ENCODE results near the gene DHCR7. TPM values are rescaled to one million over a fixed set of nuclear protein-coding genes. Genes with fewer than 3 reads are reported as not detected.

DHCR7 gene
- total and polyA plus RNA-seq, 3 experiments from 2014 or later = 19.6 to 42.8 (median 41.5) TPM

DNA sequence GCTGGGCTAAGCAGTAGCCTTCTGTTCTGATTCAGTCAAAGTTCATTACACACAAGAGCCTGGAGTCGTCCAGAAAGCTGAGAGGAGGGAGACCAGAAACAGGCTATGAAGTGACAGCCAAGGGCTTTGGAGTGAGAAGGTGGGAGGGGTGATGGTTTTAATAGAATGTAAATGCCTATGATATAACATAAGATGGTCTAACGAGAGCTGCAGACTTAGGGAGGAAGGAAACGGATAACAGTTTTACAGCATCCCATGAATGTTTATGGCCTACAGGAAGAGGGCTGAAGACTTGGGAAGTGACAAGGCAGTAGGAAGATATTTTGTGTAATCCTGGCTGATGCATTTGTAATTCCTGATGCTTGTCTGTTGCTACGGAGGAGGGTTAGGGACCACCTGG is 62.0 kb downstream of the DHCR7 start:
- Mint-ChIP-seq H3K36me3 (no peaks in the 10 kb centered on the region), H3K27me3 (peaks cover 10 to 17% of the 10 kb centered on the region in 2 donors), H3K4me1 (peaks cover 5 to 7% (median 5%) of the 10 kb centered on the region in 3 donors), H3K9me3 (peaks cover 0 to 2% (median 0%) of the 10 kb centered on the region in 5 donors), H3K27ac (no peak overlapping the region), H3K4me3 (no peak overlapping the region)
- ChIA-PET CTCF (no interaction called here), POLR2A (no interaction called here)
- H3K36me3 ChIP-seq (ENCODE audit: insufficient read depth, low read length) = no peaks in the 10 kb centered on the region
- H3K9me3 ChIP-seq (ENCODE audit: low read length) = no peaks in the 10 kb centered on the region
- no peaks in the 10 kb centered on the region for H3K4me1 ChIP-seq (ENCODE audit: insufficient read depth, low read length)
- H3K27me3 ChIP-seq (ENCODE audit: insufficient read depth, low read length, poor library complexity, severe bottlenecking) = no peaks in the 10 kb centered on the region
- no peak overlapping the region for H3K4me3 ChIP-seq (ENCODE audit: low read length)
- H3K27ac ChIP-seq (ENCODE audit: low read depth, low read length) = no peak overlapping the region
- DNase-seq = no peak

DNA sequence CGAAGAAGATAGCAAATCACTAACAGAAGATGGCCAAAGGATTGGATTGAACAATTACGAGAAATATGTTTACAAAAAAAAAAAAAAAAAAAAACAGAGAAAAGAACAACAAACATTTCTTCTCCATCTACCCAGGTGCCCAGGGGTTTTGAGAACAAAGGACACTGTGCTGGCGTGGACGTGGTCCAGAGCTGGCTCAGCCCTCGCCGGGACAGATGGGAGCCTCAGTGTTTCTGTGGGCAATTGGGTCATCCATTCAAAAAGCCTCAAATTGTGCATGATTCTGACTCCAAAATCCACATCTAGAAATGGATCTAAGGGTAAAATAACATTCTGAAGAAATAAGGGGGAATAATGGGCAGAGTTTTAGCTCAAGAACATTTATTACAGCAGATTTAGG is 63.1 kb downstream of the DHCR7 start:
- DNase-seq = no peak
- H3K27ac ChIP-seq (ENCODE audit: low read depth, low read length) = no peak overlapping the region
- ChIA-PET CTCF (no interaction called here), POLR2A (no interaction called here)
- no peak overlapping the region for H3K4me3 ChIP-seq (ENCODE audit: low read length)
- Mint-ChIP-seq H3K4me3 (no peak overlapping the region), H3K27ac (no peak overlapping the region), H3K9me3 (peaks cover 0 to 2% (median 0%) of the 10 kb centered on the region in 5 donors), H3K4me1 (peaks cover 5 to 7% (median 5%) of the 10 kb centered on the region in 3 donors), H3K36me3 (no peaks in the 10 kb centered on the region), H3K27me3 (peaks cover 7 to 20% of the 10 kb centered on the region in 2 donors)
- H3K4me1 ChIP-seq (ENCODE audit: insufficient read depth, low read length) = no peaks in the 10 kb centered on the region
- H3K27me3 ChIP-seq (ENCODE audit: insufficient read depth, low read length, poor library complexity, severe bottlenecking) = no peaks in the 10 kb centered on the region
- no peaks in the 10 kb centered on the region for H3K9me3 ChIP-seq (ENCODE audit: low read length)
- H3K36me3 ChIP-seq (ENCODE audit: insufficient read depth, low read length) = no peaks in the 10 kb centered on the region

DNA sequence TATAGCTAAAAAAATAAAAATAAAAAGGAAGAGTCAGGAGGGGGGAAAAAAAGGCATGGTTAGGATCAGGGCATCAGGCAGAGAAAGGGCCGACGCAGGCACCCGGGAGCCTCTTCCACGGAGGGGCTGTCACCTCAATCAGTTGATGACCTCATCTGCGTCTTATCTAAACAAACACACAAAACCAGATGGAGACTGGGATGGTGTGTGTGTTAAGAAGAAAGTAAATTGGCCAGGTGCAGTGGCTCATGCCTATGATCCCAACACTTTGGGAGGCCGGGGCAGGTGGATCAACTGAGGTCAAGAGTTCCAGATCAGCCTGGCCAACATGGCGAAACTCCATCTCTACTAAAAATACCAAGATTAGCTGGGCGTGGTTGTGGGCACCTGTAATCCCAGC is 63.6 kb downstream of the DHCR7 start:
- H3K27ac Mint-ChIP-seq = no peak overlapping the region
- Histone ChIP-seq H3K4me3 (ENCODE audit: low read length) (no peak overlapping the region), H3K27ac (ENCODE audit: low read depth, low read length) (no peak overlapping the region), H3K9me3 (ENCODE audit: low read length) (no peaks in the 10 kb centered on the region), H3K27me3 (ENCODE audit: insufficient read depth, low read length, poor library complexity, severe bottlenecking) (no peaks in the 10 kb centered on the region), H3K4me1 (ENCODE audit: insufficient read depth, low read length) (no peaks in the 10 kb centered on the region), H3K36me3 (ENCODE audit: insufficient read depth, low read length) (no peaks in the 10 kb centered on the region)
- no peak for DNase-seq
- POLR2A ChIA-PET = no interaction called here
- peaks cover 5 to 7% (median 5%) of the 10 kb centered on the region in 3 donors for H3K4me1 Mint-ChIP-seq
- H3K9me3 Mint-ChIP-seq = peaks cover 0 to 2% (median 0%) of the 10 kb centered on the region in 5 donors
- no peak overlapping the region for H3K4me3 Mint-ChIP-seq
- H3K36me3 Mint-ChIP-seq = no peaks in the 10 kb centered on the region
- CTCF ChIA-PET = no interaction called here
- H3K27me3 Mint-ChIP-seq = peaks cover 9 to 20% of the 10 kb centered on the region in 2 donors

Other genes with a start within 250 kb of the DHCR7 start
- gene SHANK2, start 195.8 kb downstream of the DHCR7 start, total RNA-seq = not detected
- not detected for gene SHANK2, start 195.8 kb downstream of the DHCR7 start, polyA plus RNA-seq
- gene NADSYN1, start 4.8 kb upstream of the DHCR7 start, total RNA-seq = 10 to 100 TPM; 60.3 to 62.5 TPM
- 43.6 TPM for gene NADSYN1, start 4.8 kb upstream of the DHCR7 start, polyA plus RNA-seq
- not detected for gene KRTAP5-7, start 78.9 kb upstream of the DHCR7 start, total RNA-seq
- not detected for gene KRTAP5-7, start 78.9 kb upstream of the DHCR7 start, polyA plus RNA-seq
- not detected for gene KRTAP5-8, start 89.6 kb upstream of the DHCR7 start, total RNA-seq
- not detected for gene KRTAP5-8, start 89.6 kb upstream of the DHCR7 start, polyA plus RNA-seq
- not detected for gene KRTAP5-9, start 100.0 kb upstream of the DHCR7 start, total RNA-seq
- not detected for gene KRTAP5-9, start 100.0 kb upstream of the DHCR7 start, polyA plus RNA-seq
- not detected for gene KRTAP5-10, start 117.2 kb upstream of the DHCR7 start, total RNA-seq
- not detected for gene KRTAP5-10, start 117.2 kb upstream of the DHCR7 start, polyA plus RNA-seq
- gene KRTAP5-11, start 134.5 kb upstream of the DHCR7 start, total RNA-seq = not detected
- not detected for gene KRTAP5-11, start 134.5 kb upstream of the DHCR7 start, polyA plus RNA-seq

Data from CD8-positive, alpha-beta memory T cell (primary cell).